HEK293 (cell line): ENCODE data around the gene MLLT10.

ENCODE experiments used
- CTCF ChIP-seq: fragments of 450-650 bp; formaldehyde crosslinking; IDR thresholded peaks from 2 replicates; pipeline ENCODE4 v1.5.1; 2016; ENCODE audit warnings: missing biosample characterization, missing genetic modification characterization
- PRDM1 ChIP-seq: fragments of 450-650 bp; formaldehyde crosslinking; IDR thresholded peaks from 2 replicates; pipeline ENCODE4; 2016; ENCODE audit warnings: missing biosample characterization, missing genetic modification characterization
- REST ChIP-seq: fragments of 450-650 bp; formaldehyde crosslinking; IDR thresholded peaks from 2 replicates; pipeline ENCODE4 v1.5.1; 2016; ENCODE audit warnings: missing biosample characterization, missing genetic modification characterization
- TF ChIP-seq, protein P1 (sequence below): fragments of 450-650 bp; IDR thresholded peaks from 2 replicates; pipeline ENCODE4 v1.5.1; 2018; ENCODE audit warnings: missing biosample characterization, missing genetic modification characterization

DNA sequence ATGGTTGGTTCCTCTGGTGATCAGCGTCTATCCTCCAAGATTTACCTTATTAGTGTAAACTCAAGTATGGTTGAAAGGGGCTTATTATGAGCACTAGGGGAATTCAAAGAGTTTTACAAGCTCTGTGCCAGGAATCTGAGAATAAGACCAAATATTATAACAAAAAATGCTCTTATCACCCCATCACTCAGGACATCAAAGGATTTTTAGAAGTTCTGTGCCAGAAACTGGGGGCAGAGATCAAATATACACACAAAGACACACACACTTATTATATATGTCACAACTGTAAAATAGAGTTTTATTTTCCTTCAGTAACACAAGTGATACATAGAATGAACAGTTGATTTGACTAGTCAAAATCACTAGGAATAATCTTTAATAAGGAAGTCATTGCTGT, 89.3 kb downstream of the MLLT10 start:
- TF ChIP-seq CTCF (tag by site-specific recombination) (no peak), PRDM1 (no peak), REST (tag by site-specific recombination) (no peak)
- TF ChIP-seq, protein P1, sequence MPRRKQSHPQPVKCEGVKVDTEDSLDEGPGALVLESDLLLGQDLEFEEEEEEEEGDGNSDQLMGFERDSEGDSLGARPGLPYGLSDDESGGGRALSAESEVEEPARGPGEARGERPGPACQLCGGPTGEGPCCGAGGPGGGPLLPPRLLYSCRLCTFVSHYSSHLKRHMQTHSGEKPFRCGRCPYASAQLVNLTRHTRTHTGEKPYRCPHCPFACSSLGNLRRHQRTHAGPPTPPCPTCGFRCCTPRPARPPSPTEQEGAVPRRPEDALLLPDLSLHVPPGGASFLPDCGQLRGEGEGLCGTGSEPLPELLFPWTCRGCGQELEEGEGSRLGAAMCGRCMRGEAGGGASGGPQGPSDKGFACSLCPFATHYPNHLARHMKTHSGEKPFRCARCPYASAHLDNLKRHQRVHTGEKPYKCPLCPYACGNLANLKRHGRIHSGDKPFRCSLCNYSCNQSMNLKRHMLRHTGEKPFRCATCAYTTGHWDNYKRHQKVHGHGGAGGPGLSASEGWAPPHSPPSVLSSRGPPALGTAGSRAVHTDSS (tag by site-specific recombination), result no peak
